SK-N-SH (cell line): ENCODE measurements around the gene CYP2D6.

Source experiments
- ELF1 ChIP-seq: IDR thresholded peaks from 2 replicates; pipeline ENCODE4 v1.4.0; 2012
- EZH2phosphoT487 ChIP-seq: fragments of 200-600 bp; sonication (generic); IDR thresholded peaks from 2 replicates; pipeline ENCODE4 v1.6.1; 2017; ENCODE audit warnings: low read depth, mixed run types, mild to moderate bottlenecking, antibody characterized with exemption, moderate library complexity, borderline replicate concordance
- FOXM1 ChIP-seq: IDR thresholded peaks from 2 replicates; pipeline ENCODE4 v1.4.0; 2012; ENCODE audit warnings: low read depth, mild to moderate bottlenecking
- JUND ChIP-seq: IDR thresholded peaks from 2 replicates; pipeline ENCODE4 v1.4.0; 2012
- RXRA ChIP-seq: IDR thresholded peaks from 2 replicates; pipeline ENCODE4 v1.4.0; 2012; ENCODE audit warnings: low read depth, mild to moderate bottlenecking, borderline replicate concordance
- TF ChIP-seq, protein P1 (sequence below): fragments of 200-600 bp; sonication (generic); IDR thresholded peaks from 2 replicates; pipeline ENCODE4 v1.6.1; 2017; ENCODE audit warnings: antibody characterized with exemption, mild to moderate bottlenecking, moderate library complexity

DNA sequence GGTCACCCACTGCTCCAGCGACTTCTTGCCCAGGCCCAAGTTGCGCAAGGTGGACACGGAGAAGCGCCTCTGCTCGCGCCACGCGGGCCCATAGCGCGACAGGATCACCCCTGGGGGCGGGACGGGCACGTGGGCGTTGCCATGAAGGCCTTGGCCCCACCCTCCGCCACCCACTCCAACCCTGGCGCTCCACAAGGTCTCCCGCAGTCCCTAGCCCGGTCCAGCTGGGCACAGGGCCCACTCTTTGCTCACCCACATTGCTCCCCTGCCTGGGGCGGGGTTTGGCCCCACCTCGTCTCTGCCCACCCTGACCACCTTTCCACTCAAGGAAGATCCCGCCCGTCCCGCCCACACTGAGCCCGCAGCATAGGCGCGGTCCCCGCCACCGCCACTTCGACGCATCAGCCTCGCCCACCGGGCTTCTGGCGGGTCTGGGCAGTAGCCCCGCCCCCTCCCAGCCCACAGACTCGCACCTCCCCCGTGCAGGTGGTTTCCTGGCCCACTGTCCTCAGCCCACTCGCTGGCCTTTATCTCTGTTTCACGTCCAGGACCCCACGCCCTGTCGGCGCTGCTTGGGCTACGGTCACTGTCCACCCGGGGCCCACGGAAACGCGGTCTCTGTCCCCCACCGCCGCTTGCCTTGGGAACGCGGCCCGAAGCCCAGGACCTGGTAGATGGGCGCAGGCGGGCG is 12.3 kb upstream of the CYP2D6 start:
- TF ChIP-seq, protein P1, sequence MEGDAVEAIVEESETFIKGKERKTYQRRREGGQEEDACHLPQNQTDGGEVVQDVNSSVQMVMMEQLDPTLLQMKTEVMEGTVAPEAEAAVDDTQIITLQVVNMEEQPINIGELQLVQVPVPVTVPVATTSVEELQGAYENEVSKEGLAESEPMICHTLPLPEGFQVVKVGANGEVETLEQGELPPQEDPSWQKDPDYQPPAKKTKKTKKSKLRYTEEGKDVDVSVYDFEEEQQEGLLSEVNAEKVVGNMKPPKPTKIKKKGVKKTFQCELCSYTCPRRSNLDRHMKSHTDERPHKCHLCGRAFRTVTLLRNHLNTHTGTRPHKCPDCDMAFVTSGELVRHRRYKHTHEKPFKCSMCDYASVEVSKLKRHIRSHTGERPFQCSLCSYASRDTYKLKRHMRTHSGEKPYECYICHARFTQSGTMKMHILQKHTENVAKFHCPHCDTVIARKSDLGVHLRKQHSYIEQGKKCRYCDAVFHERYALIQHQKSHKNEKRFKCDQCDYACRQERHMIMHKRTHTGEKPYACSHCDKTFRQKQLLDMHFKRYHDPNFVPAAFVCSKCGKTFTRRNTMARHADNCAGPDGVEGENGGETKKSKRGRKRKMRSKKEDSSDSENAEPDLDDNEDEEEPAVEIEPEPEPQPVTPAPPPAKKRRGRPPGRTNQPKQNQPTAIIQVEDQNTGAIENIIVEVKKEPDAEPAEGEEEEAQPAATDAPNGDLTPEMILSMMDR: no peak
- TF ChIP-seq RXRA: no peak
- no peak for TF ChIP-seq EZH2phosphoT487
- TF ChIP-seq FOXM1: no peak
- no peak for TF ChIP-seq JUND
- TF ChIP-seq ELF1: no peak
